Large intestine (tissue), 12 donors: ENCODE data around the gene RPS6KA4. TPM values are rescaled to one million over a fixed set of nuclear protein-coding genes. Genes with fewer than 3 reads are reported as not detected.
"Not testable (repeated sequence)": the region's sequence is repeated elsewhere in the genome, so short reads cannot be mapped to it uniquely, and the experiment has no call there.

Experiments used
- DNase-seq, 2 donors: peaks; one replicate each; pipeline versions ENCODE4 v3.0.0 to v3.0.0-alpha.2; 2013
- H3K27ac ChIP-seq: one replicate; pipeline ENCODE4 v1.5.1; 2013; ENCODE audit warnings: low read length
- H3K27me3 ChIP-seq: 2 replicates; pipeline ENCODE4 v1.6.1; 2013; ENCODE audit warnings: low read length; ENCODE audit not compliant: control insufficient read depth, insufficient read depth
- H3K36me3 ChIP-seq: 2 replicates; pipeline ENCODE4 v1.6.1; 2013; ENCODE audit warnings: low read length; ENCODE audit not compliant: control insufficient read depth, insufficient read depth
- H3K4me1 ChIP-seq: one replicate; pipeline ENCODE4 v1.6.1; 2013; ENCODE audit warnings: low read length; ENCODE audit not compliant: control insufficient read depth, insufficient read depth
- H3K4me3 ChIP-seq: one replicate; pipeline ENCODE4 v1.5.1; 2013; ENCODE audit warnings: low read length
- H3K9me3 ChIP-seq: one replicate; pipeline ENCODE4 v1.6.1; 2013; ENCODE audit warnings: mild to moderate bottlenecking, low read depth, low read length, moderate library complexity; ENCODE audit not compliant: control insufficient read depth
- WGBS: methylation state at CpG from one replicate; pipeline ENCODE4 v1.1.5; 2013; ENCODE audit warnings: low lambda C conversion rate; ENCODE audit not compliant: insufficient coverage; 5-methylcytosine and 5-hydroxymethylcytosine counted together
- long read RNA-seq, 11 donors: transcript quantifications; one replicate each; lab custom pipeline, GENCODE V29; 2026
- polyA plus RNA-seq: library from polyadenylated mRNA; unstranded; fragments of 120-200 nt; gene quantifications from one replicate; pipeline ENCODE4 v1.2.1, GENCODE V29; 2013

RPS6KA4 gene
- polyA plus RNA-seq = 25.8 TPM
- long read RNA-seq, donor 1, transcript RPS6KA4-201 (17 exons, 3,119 nt) = major isoform, 9 of 18 reads
- long read RNA-seq, donor 1, partial matches to known transcripts = 8 of 18 reads
- long read RNA-seq, donor 1, other reads (novel, unspliced or antisense) = 0 of 18 reads
- long read RNA-seq, donor 2, partial matches to known transcripts = 0 of 2 reads
- long read RNA-seq, donor 2, other reads (novel, unspliced or antisense) = 0 of 2 reads
- long read RNA-seq, donor 3 = 0 reads
- long read RNA-seq, donor 4, partial matches to known transcripts = 0 of 2 reads
- long read RNA-seq, donor 4, other reads (novel, unspliced or antisense) = 0 of 2 reads
- long read RNA-seq, donor 5, transcript RPS6KA4-201 (17 exons, 3,119 nt) = major isoform, 10 of 11 reads
- long read RNA-seq, donor 5, partial matches to known transcripts = 0 of 11 reads
- long read RNA-seq, donor 5, other reads (novel, unspliced or antisense) = 0 of 11 reads
- long read RNA-seq, donor 6, transcript RPS6KA4-201 (17 exons, 3,119 nt) = major isoform, 7 of 8 reads
- long read RNA-seq, donor 6, partial matches to known transcripts = 0 of 8 reads
- long read RNA-seq, donor 6, other reads (novel, unspliced or antisense) = 0 of 8 reads
- long read RNA-seq, donor 7, partial matches to known transcripts = 0 of 2 reads
- long read RNA-seq, donor 7, other reads (novel, unspliced or antisense) = 0 of 2 reads
- long read RNA-seq, donor 8, partial matches to known transcripts = 6 of 8 reads
- long read RNA-seq, donor 8, other reads (novel, unspliced or antisense) = 0 of 8 reads
- long read RNA-seq, donor 9, partial matches to known transcripts = 11 of 17 reads
- long read RNA-seq, donor 9, other reads (novel, unspliced or antisense) = 0 of 17 reads
- long read RNA-seq, donor 10, transcript RPS6KA4-201 (17 exons, 3,119 nt) = major isoform, 7 of 9 reads
- long read RNA-seq, donor 10, partial matches to known transcripts = 0 of 9 reads
- long read RNA-seq, donor 10, other reads (novel, unspliced or antisense) = 0 of 9 reads
- long read RNA-seq, donor 11, partial matches to known transcripts = 0 of 3 reads
- long read RNA-seq, donor 11, other reads (novel, unspliced or antisense) = 0 of 3 reads

- H3K36me3 ChIP-seq = peaks cover 32% of the 10 kb centered on the region
- peak; percentile 70 to 83 for DNase-seq
- peaks cover 39% of the 10 kb centered on the region for H3K4me1 ChIP-seq
- no CpG with 5 or more reads among the region's 70 CpGs for WGBS
- H3K27me3 ChIP-seq = no peaks in the 10 kb centered on the region
- no peaks in the 10 kb centered on the region for H3K9me3 ChIP-seq
- peak within 1 kb of the TSS; percentile 85 for H3K27ac ChIP-seq
- peak within 1 kb of the TSS; percentile 77 for H3K4me3 ChIP-seq
These were observed at the start of gene RPS6KA4 for GRCh38 chr11:64358907-64359711. Gene RPS6KA4 (plus strand): TSS chr11:64359162. CDS start chr11:64359236, 74 bp downstream.

DNA sequence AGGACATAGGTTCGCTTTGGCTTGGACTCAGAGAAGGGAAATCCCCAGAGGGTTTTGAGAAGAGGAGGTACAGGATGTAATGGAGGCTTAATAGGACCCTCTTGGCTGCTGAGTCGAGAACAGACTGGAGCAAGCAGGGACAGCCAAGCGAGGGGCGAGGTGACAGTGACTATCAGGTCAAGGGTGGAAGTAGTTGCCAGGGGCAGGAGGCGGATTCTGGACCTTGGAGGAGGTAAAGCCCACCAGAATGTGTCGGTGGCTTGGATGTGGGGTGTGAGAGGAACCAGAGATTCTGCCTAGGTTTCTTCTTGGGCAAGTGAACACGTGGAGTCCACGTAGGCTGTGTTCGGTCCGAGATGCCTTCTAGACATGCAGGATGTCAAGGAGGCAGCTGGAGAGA is 46.0 kb upstream of the RPS6KA4 start:
- no peak for DNase-seq
- peaks cover 9% of the 10 kb centered on the region for H3K4me1 ChIP-seq
- no CpG with 5 or more reads among the region's 10 CpGs for WGBS
- H3K9me3 ChIP-seq = no peaks in the 10 kb centered on the region
- no peak overlapping the region for H3K4me3 ChIP-seq
- peaks cover 41% of the 10 kb centered on the region for H3K36me3 ChIP-seq
- H3K27ac ChIP-seq = no peak overlapping the region
- no peaks in the 10 kb centered on the region for H3K27me3 ChIP-seq

GRCh38 chr11:64313491-64314145 is 45.3 kb upstream of the RPS6KA4 start:
- Histone ChIP-seq H3K27ac (no peak overlapping the region), H3K4me3 (no peak overlapping the region), H3K4me1 (peaks cover 9% of the 10 kb centered on the region), H3K36me3 (peaks cover 41% of the 10 kb centered on the region), H3K9me3 (no peaks in the 10 kb centered on the region), H3K27me3 (no peaks in the 10 kb centered on the region)
- DNase-seq = no peak
- 83% methylated on average over 1 of the region's 18 CpGs for WGBS

DNA sequence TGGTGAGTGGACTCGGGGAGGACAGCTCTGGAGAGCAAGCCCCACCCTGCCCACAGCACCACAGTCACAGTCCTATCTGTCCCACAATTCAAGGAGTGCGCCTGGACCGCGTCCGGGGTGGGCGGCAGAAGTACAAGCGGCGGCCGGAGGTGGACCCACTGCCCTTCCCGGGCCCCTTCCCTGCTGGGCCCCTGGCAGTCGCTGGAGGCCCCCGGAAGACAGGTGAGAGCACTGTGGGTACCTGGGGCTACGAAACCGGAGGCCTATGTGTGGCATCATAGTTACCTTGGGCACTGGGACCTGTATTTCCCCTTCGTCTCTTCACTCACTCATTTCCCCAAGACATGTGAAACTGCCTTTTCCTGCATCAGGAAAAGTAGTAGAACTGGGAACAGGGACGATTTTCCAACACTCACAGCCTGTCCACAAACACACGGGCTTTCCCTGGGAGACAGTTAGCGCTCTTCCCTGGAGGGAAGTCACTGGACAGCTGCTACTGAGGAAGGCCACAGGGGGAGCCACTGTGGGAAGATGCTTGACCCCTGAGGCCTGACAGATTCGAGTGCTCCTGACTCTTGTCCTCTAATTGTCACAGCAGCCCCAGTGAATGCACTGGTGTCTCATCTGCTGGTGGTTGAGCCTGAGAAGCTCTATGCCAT is 44.7 kb upstream of the RPS6KA4 start:
- Histone ChIP-seq H3K27me3 (no peaks in the 10 kb centered on the region), H3K9me3 (no peaks in the 10 kb centered on the region), H3K4me3 (no peak overlapping the region), H3K36me3 (peaks cover 41% of the 10 kb centered on the region), H3K4me1 (peaks cover 15% of the 10 kb centered on the region), H3K27ac (no peak overlapping the region)
- no CpG with 5 or more reads among the region's 19 CpGs for WGBS
- no peak for DNase-seq

GRCh38 chr11:64314805-64315561 is 44.0 kb upstream of the RPS6KA4 start:
- no peaks in the 10 kb centered on the region for H3K27me3 ChIP-seq
- DNase-seq = no peak
- no peaks in the 10 kb centered on the region for H3K9me3 ChIP-seq
- H3K4me3 ChIP-seq = no peak overlapping the region
- H3K27ac ChIP-seq = no peak overlapping the region
- H3K4me1 ChIP-seq = peaks cover 19% of the 10 kb centered on the region
- peaks cover 41% of the 10 kb centered on the region for H3K36me3 ChIP-seq
- no CpG with 5 or more reads among the region's 24 CpGs for WGBS

DNA sequence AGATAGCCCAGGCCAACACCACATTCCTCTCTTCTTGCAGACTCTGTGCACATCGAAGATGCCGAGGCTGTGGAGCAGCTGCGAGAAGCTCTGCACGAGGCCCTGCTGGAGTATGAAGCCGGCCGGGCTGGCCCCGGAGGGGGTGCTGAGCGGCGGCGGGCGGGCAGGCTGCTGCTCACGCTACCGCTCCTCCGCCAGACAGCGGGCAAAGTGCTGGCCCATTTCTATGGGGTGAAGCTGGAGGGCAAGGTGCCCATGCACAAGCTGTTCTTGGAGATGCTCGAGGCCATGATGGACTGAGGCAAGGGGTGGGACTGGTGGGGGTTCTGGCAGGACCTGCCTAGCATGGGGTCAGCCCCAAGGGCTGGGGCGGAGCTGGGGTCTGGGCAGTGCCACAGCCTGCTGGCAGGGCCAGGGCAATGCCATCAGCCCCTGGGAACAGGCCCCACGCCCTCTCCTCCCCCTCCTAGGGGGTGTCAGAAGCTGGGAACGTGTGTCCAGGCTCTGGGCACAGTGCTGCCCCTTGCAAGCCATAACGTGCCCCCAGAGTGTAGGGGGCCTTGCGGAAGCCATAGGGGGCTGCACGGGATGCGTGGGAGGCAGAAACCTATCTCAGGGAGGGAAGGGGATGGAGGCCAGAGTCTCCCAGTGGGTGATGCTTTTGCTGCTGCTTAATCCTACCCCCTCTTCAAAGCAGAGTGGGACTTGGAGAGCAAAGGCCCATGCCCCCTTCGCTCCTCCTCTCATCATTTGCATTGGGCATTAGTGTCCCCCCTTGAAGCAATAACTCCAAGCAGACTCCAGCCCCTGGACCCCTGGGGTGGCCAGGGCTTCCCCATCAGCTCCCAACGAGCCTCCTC is 43.1 kb upstream of the RPS6KA4 start:
- H3K36me3 ChIP-seq = peaks cover 41% of the 10 kb centered on the region
- H3K4me3 ChIP-seq, H3K9me3 ChIP-seq, DNase-seq, H3K27me3 ChIP-seq: not testable (repeated sequence)
- H3K27ac ChIP-seq = peak overlapping the region; percentile 96
- no CpG with 5 or more reads among the region's 25 CpGs for WGBS
- H3K4me1 ChIP-seq = peaks cover 27% of the 10 kb centered on the region

- no peaks in the 10 kb centered on the region for H3K27me3 ChIP-seq
- H3K9me3 ChIP-seq = no peaks in the 10 kb centered on the region
- H3K4me1 ChIP-seq = peaks cover 36% of the 10 kb centered on the region
- peak overlapping the region; percentile 96 for H3K27ac ChIP-seq
- H3K36me3 ChIP-seq = peaks cover 45% of the 10 kb centered on the region
- WGBS = 31% methylated on average over 3 of the region's 32 CpGs
- DNase-seq = no peak
- peak overlapping the region; percentile 91 for H3K4me3 ChIP-seq
These were observed 42.2 kb upstream of the RPS6KA4 start for GRCh38 chr11:64316672-64317324.
